A549 treated with Mapracorat at 1 μM for 4 hours (cell line): ENCODE data around the gene LDHAL6A. TPM values are rescaled to one million over a fixed set of nuclear protein-coding genes. Genes with fewer than 3 reads are reported as not detected.

ENCODE experiments used
- total RNA-seq: library from RNA; stranded (reverse); fragments of 200-300 nt; extraction: Qiagen RNA extraction; gene quantifications from 5 replicates; pipeline ENCODE4 v1.2.3, GENCODE V29; 2022

The LDHAL6A gene
- not detected in 5 replicates for total RNA-seq

GRCh38 chr11:18455686-18456372, at the start of gene LDHAL6A:
TSS of gene LDHAL6A (plus strand) at chr11:18455856. CDS start at chr11:18456681, 825 bp downstream.

GRCh38 chr11:18526521-18527296, 71.1 kb downstream of the LDHAL6A start, which contains the start of gene TSG101:
TSS of gene TSG101 (minus strand) at chr11:18526942. CDS start at chr11:18526816, 126 bp downstream.

Other genes with a start within 250 kb of the LDHAL6A start
- gene SAA4, start 219.1 kb upstream of the LDHAL6A start, total RNA-seq, result not detected in 5 replicates
- gene SAA2, start 207.2 kb upstream of the LDHAL6A start, total RNA-seq, result 0.26 TPM in 1 of 5 replicates, not detected in the others
- 1.5 to 2.6 TPM (median 2.1 TPM) in 5 replicates for gene SAA1, start 189.6 kb upstream of the LDHAL6A start, total RNA-seq
- 12.6 to 15.0 TPM (median 13.7 TPM) in 5 replicates for gene HPS5, start 133.7 kb upstream of the LDHAL6A start, total RNA-seq
- 33.8 to 37.0 TPM (median 34.1 TPM) in 5 replicates for gene GTF2H1, start 133.3 kb upstream of the LDHAL6A start, total RNA-seq
- 2,496 to 3,702 TPM (median 2,983 TPM) in 5 replicates for gene LDHA, start 61.3 kb upstream of the LDHAL6A start, total RNA-seq
- gene LDHC, start 43.5 kb upstream of the LDHAL6A start, total RNA-seq, result 0.18 TPM in 1 of 5 replicates, not detected in the others
- gene TSG101, start 71.1 kb downstream of the LDHAL6A start, total RNA-seq, result 85.4 to 111 TPM (median 96.3 TPM) in 5 replicates
- gene UEVLD, start 132.9 kb downstream of the LDHAL6A start, total RNA-seq, result 16.6 to 23.4 TPM (median 22.3 TPM) in 5 replicates
- 1.1 to 3.3 TPM (median 1.6 TPM) in 5 replicates for gene MISFA, start 143.9 kb downstream of the LDHAL6A start, total RNA-seq
- gene SPTY2D1, start 178.5 kb downstream of the LDHAL6A start, total RNA-seq, result 14.1 to 19.3 TPM (median 17.6 TPM) in 5 replicates
- gene TMEM86A, start 242.9 kb downstream of the LDHAL6A start, total RNA-seq, result 0.34 to 0.59 TPM (median 0.42 TPM) in 5 replicates